Upper lobe of left lung (tissue), 6 donors: ENCODE measurements around the gene PHGDH. TPM values are rescaled to one million over a fixed set of nuclear protein-coding genes. Genes with fewer than 3 reads are reported as not detected.

ENCODE experiments used
- ATAC-seq, 2 donors: fragments of 200-7000 bp; cut with Tn5 transposase; one replicate each; pipeline ENCODE4 v1.9.1; 2022; ENCODE audit warnings: mild to moderate bottlenecking in 2 of 2, moderate library complexity in 2 of 2; ENCODE audit not compliant: low FRiP score in 2 of 2
- DNase-seq, 2 donors: peaks; one replicate each; pipeline ENCODE4 v3.0.0-alpha.2; 2019 to 2020
- H3K27ac ChIP-seq, 4 donors: fragments of 200-600 bp; sonication (generic); one replicate each; pipeline ENCODE4 v1.5.1; 2016 to 2019
- H3K27me3 ChIP-seq, 4 donors: fragments of 200-600 bp; sonication (generic); one replicate each; pipeline ENCODE4 v1.5.1; 2017 to 2019
- H3K36me3 ChIP-seq, 4 donors: fragments of 200-600 bp; sonication (generic); one replicate each; pipeline ENCODE4 v1.5.1; 2016 to 2019
- H3K4me1 ChIP-seq, 4 donors: fragments of 200-600 bp; sonication (generic); one replicate each; pipeline ENCODE4 v1.5.1; 2018 to 2019
- H3K4me3 ChIP-seq, 4 donors: fragments of 200-600 bp; sonication (generic); one replicate each; pipeline ENCODE4 v1.5.1; 2017 to 2019; ENCODE audit warnings: mild to moderate bottlenecking in 2 of 4, moderate library complexity in 1 of 4
- H3K9me3 ChIP-seq, 4 donors: fragments of 200-600 bp; sonication (generic); one replicate each; pipeline ENCODE4 v1.5.1; 2018 to 2019
- CTCF ChIP-seq, 6 experiments: fragments of 450-650 bp in 4 of 6; fragments of 200-600 bp in 2 of 6; sonication (generic) in 2 of 6; IDR thresholded peaks; one replicate each; pipeline ENCODE4 v1.5.1; 2016 to 2019; ENCODE audit warnings: antibody characterized with exemption in 6 of 6
- EP300 ChIP-seq, 4 donors: sonication (generic); formaldehyde crosslinking; IDR thresholded peaks; one replicate each; pipeline ENCODE4 v1.5.1; 2017; ENCODE audit warnings: antibody characterized with exemption in 4 of 4, control low read depth in 2 of 4
- POLR2A ChIP-seq, 4 donors: fragments of 450-650 bp; IDR thresholded peaks; one replicate each; pipeline ENCODE4 v1.5.1; 2016 to 2017; ENCODE audit warnings: antibody characterized with exemption in 4 of 4, mild to moderate bottlenecking in 2 of 4
- POLR2AphosphoS5 ChIP-seq, 2 donors: sonication (generic); formaldehyde crosslinking; IDR thresholded peaks; one replicate each; pipeline ENCODE4 v1.5.1; 2017; ENCODE audit warnings: antibody characterized with exemption in 2 of 2
- WGBS, 2 donors: methylation state at CpG; one replicate each; pipeline ENCODE4 v1.1.5; 2017 to 2018; 5-methylcytosine and 5-hydroxymethylcytosine counted together
- total RNA-seq, 6 donors: library from RNA; depleted of rRNA in 4 of 6; stranded (reverse); fragments of >200 nt in 4 of 6; gene quantifications; one replicate each; pipeline versions ENCODE4 v1.1.0 to v1.2.1, GENCODE V29; 2016 to 2021
- donor health status: DM: no; HTN: no; CAD: no; lungs with moderate emphysema.
- donor health status: DM: no; HTN: yes; CAD: no; lungs with severe emphysema.

PHGDH gene
- total RNA-seq, 6 donors from 2014 or later: 12.4 to 60.8 (median 21.7) TPM

GRCh38 chr1:119791377-119791776 lies 79.6 kb downstream of the PHGDH start:
- ATAC-seq: no peak

More at GRCh38 chr1:119791377-119791776, 79.6 kb downstream of the PHGDH start:
- H3K4me3 ChIP-seq: no peak overlapping the region
- DNase-seq: no peak
- H3K27ac ChIP-seq: no peak overlapping the region
- H3K36me3 ChIP-seq: no peaks in the 10 kb centered on the region
- no peaks in the 10 kb centered on the region for H3K4me1 ChIP-seq
- WGBS, 2 donors: 91 to 99% methylated on average over 4 of the region's 4 CpGs
- H3K27me3 ChIP-seq: no peaks in the 10 kb centered on the region
- no peaks in the 10 kb centered on the region for H3K9me3 ChIP-seq
- TF ChIP-seq POLR2AphosphoS5 (IDR thresholded peaks at IDR 0.05) (no peak), CTCF (IDR thresholded peaks at IDR 0.05) (no peak), POLR2A (IDR thresholded peaks at IDR 0.05) (no peak), EP300 (IDR thresholded peaks at IDR 0.05) (no peak)

Other genes with a start within 250 kb of the PHGDH start
- gene HSD3B1, start 204.7 kb upstream of the PHGDH start, total RNA-seq: not detected
- 10 to 100 TPM in 1 of 6 donors, 1 to 10 TPM in 5; 4.4 to 10.3 (median 8.0) TPM for gene ZNF697, start 63.7 kb upstream of the PHGDH start, total RNA-seq
- 1 to 10 TPM in 3 of 6 donors, under 1 TPM in 2, not detected in 1; 0.31 to 5.9 (median 1.2) TPM for gene HMGCS2, start 57.0 kb downstream of the PHGDH start, total RNA-seq
- gene REG4, start 99.5 kb downstream of the PHGDH start, total RNA-seq: not detected
- gene ADAM30, start 184.6 kb downstream of the PHGDH start, total RNA-seq: not detected